HG02840 (cell line): ENCODE results near the gene C6orf47.

Source experiments
- ATAC-seq: cut with Tn5 transposase; IDR thresholded peaks from one replicate; pipeline ENCODE4 v1.9.1; 2021; ENCODE audit warnings: mild to moderate bottlenecking, moderate library complexity, moderate number of reproducible peaks; ENCODE audit not compliant: unreplicated experiment, low FRiP score

The C6orf47 gene

GRCh38 chr6:31615748-31616147, 44.8 kb downstream of the C6orf47 start:
- no peak for ATAC-seq

DNA sequence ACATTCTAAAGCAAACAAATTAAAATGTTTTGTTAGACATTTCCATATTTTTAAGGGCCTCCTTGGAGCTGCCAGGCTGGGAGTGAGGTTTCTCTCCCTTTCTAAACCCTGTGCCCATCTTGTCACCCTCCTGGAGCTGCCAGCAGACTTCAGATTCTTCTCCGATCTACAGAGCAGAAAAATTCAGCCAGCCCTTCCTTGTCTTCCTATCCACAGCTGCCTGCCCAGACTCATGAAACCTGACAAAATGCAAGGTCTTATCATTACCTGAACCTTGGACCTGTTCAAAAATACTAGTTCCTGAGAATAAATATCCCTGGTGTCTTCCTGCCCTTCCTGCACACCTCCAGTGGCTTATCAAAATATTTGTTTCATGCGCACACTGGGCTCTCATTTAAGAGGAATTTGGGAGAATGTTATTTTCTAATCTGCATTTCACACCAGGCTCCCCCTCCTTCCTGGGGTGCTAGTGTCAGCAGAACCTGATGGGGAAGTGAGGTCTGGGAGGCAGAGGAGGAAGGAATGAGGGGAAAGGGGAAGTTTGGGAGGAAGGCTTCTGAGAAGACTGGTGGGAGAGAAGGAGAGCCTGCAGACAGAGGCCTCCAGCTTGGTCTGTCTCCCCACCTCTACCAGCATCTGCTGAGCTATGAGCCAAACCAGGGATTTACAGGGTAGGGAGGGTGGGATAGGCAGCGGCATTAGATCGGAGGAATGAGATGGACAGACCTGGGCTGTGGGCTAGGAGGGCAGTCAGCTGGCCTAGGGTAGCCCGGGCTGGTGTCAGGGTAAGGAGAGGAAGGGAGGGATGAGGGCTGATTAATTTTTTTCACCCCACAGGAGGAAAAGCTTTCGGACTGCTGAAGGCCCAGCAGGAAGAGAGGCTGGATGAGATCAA, 45.6 kb downstream of the C6orf47 start, which contains the start of gene AIF1:
Gene AIF1, plus strand, starts transcription at position 551 of the 895 bp plus-strand sequence. Its CDS starts 96 bp downstream, at position 647.
- no peak for ATAC-seq

GRCh38 chr6:31614075-31614619, 46.4 kb downstream of the C6orf47 start:
- no peak for ATAC-seq

GRCh38 chr6:31610968-31611367, 49.6 kb downstream of the C6orf47 start:
- no peak for ATAC-seq

GRCh38 chr6:31609519-31610406, 50.8 kb downstream of the C6orf47 start:
- no peak for ATAC-seq
